ENCODE measurements around the gene TRMT6. TPM values are rescaled to one million over a fixed set of nuclear protein-coding genes. Genes with fewer than 3 reads are reported as not detected.

The TRMT6 gene

GRCh38 chr20:5887386-5887785 lies 62.9 kb downstream of the TRMT6 start:
- peaks cover 4 to 43% of the 10 kb centered on the region in 2 experiments for H3K27me3 ChIP-seq (ENCODE audit: control insufficient read depth in 1 of 2, insufficient read depth in 1 of 2, low read length in 2 of 2)
- H3K23ac ChIP-seq (ENCODE audit: low read length in 2 of 2): no peak overlapping the region
- no peak overlapping the region for H2BK120ac ChIP-seq (ENCODE audit: low read depth, low read length)
- no peaks in the 10 kb centered on the region for H3K9me3 ChIP-seq (ENCODE audit: control insufficient read depth, low read length)
- H3K4me1 ChIP-seq (ENCODE audit: control insufficient read depth, insufficient read depth, low read depth, low read length): peaks cover 3% of the 10 kb centered on the region
- no peak overlapping the region for H3K4me3 ChIP-seq (ENCODE audit: insufficient read depth in 1 of 2, low read depth in 1 of 2, low read length in 2 of 2)
- no peak overlapping the region for H3K18ac ChIP-seq (ENCODE audit: low read depth in 1 of 2, low read length in 2 of 2)
- no peak overlapping the region for H4K8ac ChIP-seq (ENCODE audit: low read length)
- no peak overlapping the region for H2BK12ac ChIP-seq (ENCODE audit: low read length in 2 of 2)
- no peak overlapping the region for H2BK5ac ChIP-seq (ENCODE audit: low read depth, low read length, poor library complexity, severe bottlenecking)
- 94% methylated on average over 5 of the region's 5 CpGs for WGBS
- no peak overlapping the region for H3K9ac ChIP-seq (ENCODE audit: low read length)
- H3K4ac ChIP-seq (ENCODE audit: low read depth in 1 of 2, low read length in 2 of 2): no peak overlapping the region
- no peak overlapping the region for H2AFZ ChIP-seq (ENCODE audit: low read depth, low read length)
- no peak overlapping the region for H3K4me2 ChIP-seq (ENCODE audit: low read length, poor library complexity, severe bottlenecking)
- no peak overlapping the region for H2AK5ac ChIP-seq (ENCODE audit: low read length, severe bottlenecking)
- H3K79me1 ChIP-seq (replicated peaks; ENCODE audit: low read length, poor library complexity, severe bottlenecking): no peaks in the 10 kb centered on the region
- no peak overlapping the region for H4K91ac ChIP-seq (ENCODE audit: low read length)
- H2BK15ac ChIP-seq (ENCODE audit: low read depth, poor library complexity, severe bottlenecking): no peak overlapping the region
- no peak overlapping the region for H3K27ac ChIP-seq (ENCODE audit: low read length, poor library complexity, severe bottlenecking)
- H3K14ac ChIP-seq (ENCODE audit: low read length in 2 of 2): no peak overlapping the region
- H3K36me3 ChIP-seq (ENCODE audit: control insufficient read depth in 1 of 2, insufficient read depth in 2 of 2, low read depth in 1 of 2, low read length in 2 of 2): no peaks in the 10 kb centered on the region
- DNase-seq: no peak

Small RNA genes lying within 50 kb of the gene (small RNA-seq; reads per million reads assigned to genes)
- gene RF00019 (ENCODE audit: low read depth) (not detected), gene RNU1-55P (ENCODE audit: low read depth) (not detected)
